Kidney tubule cell (primary cell): ENCODE results near the gene PHYKPL.
"Not testable (repeated sequence)": the region's sequence is repeated elsewhere in the genome, so short reads cannot be mapped to it uniquely, and the experiment has no call there.

Experiments
- DNase-seq: peaks from one replicate; pipeline ENCODE4 v3.0.0-alpha.2; 2018; ENCODE audit warnings: low spot score

PHYKPL gene

GRCh38 chr5:178207917-178208280 is 24.7 kb downstream of the PHYKPL start:
- DNase-seq, result no peak

GRCh38 chr5:178207183-178207916 is 25.3 kb downstream of the PHYKPL start:
- peak; percentile 76 for DNase-seq

- no peak for DNase-seq
Observed at GRCh38 chr5:178206166-178207101, 26.2 kb downstream of the PHYKPL start.

GRCh38 chr5:178205749-178206047 is 26.9 kb downstream of the PHYKPL start:
- no peak for DNase-seq

- peak; percentile 85 for DNase-seq
Observed at GRCh38 chr5:178204935-178205748, 27.5 kb downstream of the PHYKPL start.

GRCh38 chr5:178204182-178204934 is 28.2 kb downstream of the PHYKPL start, which contains the start of gene HNRNPAB:
Gene HNRNPAB, plus strand, starts transcription at chr5:178204533. Its CDS starts 305 bp downstream, at chr5:178204838.
- peak; percentile 96 for DNase-seq

GRCh38 chr5:178203670-178204181 is 28.9 kb downstream of the PHYKPL start:
- DNase-seq, result no peak

GRCh38 chr5:178202541-178202940 is 30.1 kb downstream of the PHYKPL start:
- DNase-seq, result no peak

- DNase-seq, result no peak
Observed at GRCh38 chr5:178201927-178202235, 30.7 kb downstream of the PHYKPL start.

- peak; percentile 27 for DNase-seq
Observed at GRCh38 chr5:178201221-178201926, 31.2 kb downstream of the PHYKPL start.

- DNase-seq, result no peak
Observed at GRCh38 chr5:178199581-178200434, 32.8 kb downstream of the PHYKPL start.

- no peak for DNase-seq
Observed at GRCh38 chr5:178198706-178199105, 33.9 kb downstream of the PHYKPL start.

GRCh38 chr5:178198151-178198550 is 34.5 kb downstream of the PHYKPL start:
- DNase-seq, result not testable (repeated sequence)

GRCh38 chr5:178196986-178197385 is 35.6 kb downstream of the PHYKPL start:
- DNase-seq, result no peak

GRCh38 chr5:178196281-178196812 is 36.3 kb downstream of the PHYKPL start:
- no peak for DNase-seq

- DNase-seq, result no peak
Observed at GRCh38 chr5:178194026-178194425, 38.6 kb downstream of the PHYKPL start.

- DNase-seq, result no peak
Observed at GRCh38 chr5:178193251-178193809, 39.3 kb downstream of the PHYKPL start.

- no peak for DNase-seq
Observed at GRCh38 chr5:178192787-178193186, 39.8 kb downstream of the PHYKPL start.

GRCh38 chr5:178192244-178192643 is 40.4 kb downstream of the PHYKPL start:
- no peak for DNase-seq
